HG03457 (cell line): ENCODE measurements around the gene TMEM178B.
"Not testable (repeated sequence)": the region's sequence is repeated elsewhere in the genome, so short reads cannot be mapped to it uniquely, and the experiment has no call there.

Experiments
- ATAC-seq: cut with Tn5 transposase; IDR thresholded peaks from one replicate; pipeline ENCODE4 v1.9.1; 2021; ENCODE audit warnings: moderate number of reproducible peaks; ENCODE audit not compliant: unreplicated experiment

Gene TMEM178B

DNA sequence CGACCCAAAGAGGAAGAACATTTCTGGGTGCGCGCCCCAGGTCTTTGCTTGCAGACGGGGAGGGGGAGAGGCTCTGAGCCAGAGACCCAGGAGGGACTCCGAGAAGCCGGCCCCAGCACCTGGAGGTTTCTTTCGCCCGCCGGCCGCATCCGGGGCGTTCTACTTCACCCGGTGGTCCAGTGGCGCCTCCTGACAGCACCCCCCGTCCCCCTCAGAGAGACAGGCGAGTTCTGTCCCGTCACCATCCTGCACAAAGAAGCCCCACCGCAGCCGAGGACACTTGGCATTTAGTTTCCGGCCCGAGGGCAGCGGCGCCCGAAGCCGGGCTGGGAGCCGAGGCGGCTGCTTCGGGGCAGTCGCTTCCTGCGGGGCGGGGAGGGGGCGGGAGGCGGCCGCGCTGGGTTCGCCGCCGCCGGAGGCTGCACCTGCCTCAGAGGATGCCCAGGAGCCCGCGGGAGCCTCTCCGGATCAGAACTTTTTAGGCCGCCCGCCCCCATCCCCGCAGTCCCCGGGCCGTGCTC lies at the start of gene TMEM178B:
TMEM178B (plus strand) TSS at position 424 of the 521 bp plus-strand sequence.
- ATAC-seq: no peak

DNA sequence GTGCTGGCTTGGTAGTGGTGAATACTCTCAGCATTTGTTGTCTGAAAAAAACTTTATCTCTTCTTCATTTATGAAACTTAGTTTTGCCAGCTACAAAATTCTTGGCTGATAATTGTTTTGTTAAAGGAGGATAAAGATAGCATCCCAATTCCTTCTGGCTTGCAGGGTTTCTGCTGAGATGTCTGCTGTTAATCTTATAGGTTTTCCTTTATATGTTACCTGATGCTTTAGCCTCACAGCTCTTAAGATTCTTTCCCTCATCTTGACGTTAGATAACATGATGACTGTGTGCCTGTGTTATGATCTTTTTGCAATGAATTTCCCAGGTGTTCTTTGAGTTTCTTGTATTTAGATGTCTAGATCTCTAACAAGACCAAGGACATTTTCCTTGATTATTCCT lies 49.2 kb upstream of the TMEM178B start:
- no peak for ATAC-seq

DNA sequence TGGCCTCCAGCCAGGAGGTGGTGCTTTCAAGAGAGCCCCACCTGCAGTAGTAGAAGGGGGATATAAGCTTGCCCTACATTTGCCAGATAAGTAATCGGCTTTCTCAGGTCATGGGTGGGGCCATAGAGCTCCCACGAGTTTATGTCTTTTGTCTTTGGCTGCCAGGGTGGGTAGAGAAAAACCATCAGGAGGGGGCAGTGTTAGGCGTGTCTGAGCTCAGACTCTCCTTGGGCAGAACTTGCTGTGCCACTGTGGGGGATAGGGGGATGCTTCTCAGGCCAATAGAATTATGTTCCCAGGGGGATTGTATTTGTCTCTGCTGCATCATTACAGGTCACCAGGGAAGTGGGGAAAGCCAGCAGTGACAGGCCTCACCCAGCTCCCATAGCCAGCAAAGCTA lies 46.8 kb upstream of the TMEM178B start:
- no peak for ATAC-seq

- ATAC-seq: no peak
These were observed 45.1 kb upstream of the TMEM178B start for GRCh38 chr7:141028767-141029166.

DNA sequence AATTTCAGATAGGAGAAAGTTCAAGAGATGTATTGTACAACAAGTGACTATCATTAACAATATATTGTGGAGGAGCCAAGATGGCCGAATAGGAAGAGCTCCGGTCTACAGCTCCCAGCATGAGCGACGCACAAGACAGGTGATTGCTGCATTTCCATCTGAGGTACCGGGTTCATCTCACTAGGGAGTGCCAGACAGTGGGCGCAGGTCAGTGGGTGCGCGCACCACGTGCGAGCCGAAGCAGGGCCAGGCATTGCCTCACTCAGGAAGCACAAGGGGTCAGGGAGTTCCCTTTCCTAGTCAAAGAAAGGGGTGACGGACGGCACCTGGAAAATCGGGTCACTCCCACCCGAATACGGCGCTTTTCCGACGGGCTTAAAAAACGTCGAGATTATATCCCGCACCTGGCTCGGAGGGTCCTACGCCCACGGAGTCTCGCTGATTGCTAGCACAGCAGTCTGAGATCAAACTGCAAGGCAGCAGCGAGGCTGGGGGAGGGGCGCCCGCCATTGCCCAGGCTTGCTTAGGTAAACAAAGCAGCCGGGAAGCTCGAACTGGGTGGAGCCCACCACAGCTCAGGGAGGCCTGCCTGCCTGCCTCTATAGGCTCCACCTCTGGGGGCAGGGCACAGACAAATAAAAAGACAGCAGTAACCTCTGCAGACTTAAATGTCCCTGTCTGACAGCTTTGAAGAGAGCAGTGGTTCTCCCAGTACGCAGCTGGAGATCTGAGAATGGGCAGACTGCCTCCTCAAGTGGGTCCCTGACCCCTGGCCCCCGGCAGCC lies 41.1 kb upstream of the TMEM178B start:
- not testable (repeated sequence) for ATAC-seq

GRCh38 chr7:141038100-141038499 lies 35.8 kb upstream of the TMEM178B start:
- ATAC-seq: not testable (repeated sequence)

DNA sequence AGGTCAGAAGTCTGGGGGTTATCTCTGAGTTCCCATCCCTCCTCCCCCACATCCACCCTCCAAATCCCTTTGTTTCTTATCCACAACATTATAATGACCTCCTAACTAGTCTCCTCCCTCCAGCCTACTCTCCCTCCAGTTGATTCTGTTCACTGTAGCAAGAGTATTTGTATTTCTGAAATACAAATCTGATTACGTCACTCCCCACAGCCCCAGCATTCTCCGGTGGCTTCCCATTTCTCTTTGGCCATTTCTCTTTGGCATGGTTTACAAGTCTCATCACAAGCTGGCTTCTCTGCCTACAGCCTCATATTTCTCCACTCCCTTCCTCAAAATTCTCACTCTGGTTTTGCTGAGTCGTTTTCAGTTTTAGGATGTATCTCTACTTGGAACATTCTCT lies 34.5 kb upstream of the TMEM178B start:
- ATAC-seq: no peak

- no peak for ATAC-seq
These were observed 31.4 kb upstream of the TMEM178B start for GRCh38 chr7:141042222-141043193.

DNA sequence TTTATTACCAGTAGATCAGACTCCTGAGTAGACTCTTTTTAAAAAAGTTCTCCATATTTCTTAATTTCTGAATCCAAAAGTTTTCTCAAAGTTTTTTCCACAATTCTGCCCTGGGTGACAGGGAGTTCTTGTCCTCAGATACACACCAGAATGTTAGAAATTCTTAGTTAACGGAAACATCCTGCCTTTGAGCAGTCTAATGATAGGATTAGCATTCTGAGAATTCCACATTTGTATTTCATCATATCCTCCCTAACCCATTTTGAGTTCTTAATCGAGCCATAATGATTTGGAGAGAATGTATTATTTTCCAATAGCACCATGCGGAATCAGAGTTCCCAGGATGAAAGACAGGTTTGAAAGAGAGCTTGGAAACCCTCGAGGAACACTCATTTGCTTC lies 30.2 kb upstream of the TMEM178B start:
- no peak for ATAC-seq

- ATAC-seq: no peak
These were observed 28.6 kb upstream of the TMEM178B start for GRCh38 chr7:141045126-141045841.

DNA sequence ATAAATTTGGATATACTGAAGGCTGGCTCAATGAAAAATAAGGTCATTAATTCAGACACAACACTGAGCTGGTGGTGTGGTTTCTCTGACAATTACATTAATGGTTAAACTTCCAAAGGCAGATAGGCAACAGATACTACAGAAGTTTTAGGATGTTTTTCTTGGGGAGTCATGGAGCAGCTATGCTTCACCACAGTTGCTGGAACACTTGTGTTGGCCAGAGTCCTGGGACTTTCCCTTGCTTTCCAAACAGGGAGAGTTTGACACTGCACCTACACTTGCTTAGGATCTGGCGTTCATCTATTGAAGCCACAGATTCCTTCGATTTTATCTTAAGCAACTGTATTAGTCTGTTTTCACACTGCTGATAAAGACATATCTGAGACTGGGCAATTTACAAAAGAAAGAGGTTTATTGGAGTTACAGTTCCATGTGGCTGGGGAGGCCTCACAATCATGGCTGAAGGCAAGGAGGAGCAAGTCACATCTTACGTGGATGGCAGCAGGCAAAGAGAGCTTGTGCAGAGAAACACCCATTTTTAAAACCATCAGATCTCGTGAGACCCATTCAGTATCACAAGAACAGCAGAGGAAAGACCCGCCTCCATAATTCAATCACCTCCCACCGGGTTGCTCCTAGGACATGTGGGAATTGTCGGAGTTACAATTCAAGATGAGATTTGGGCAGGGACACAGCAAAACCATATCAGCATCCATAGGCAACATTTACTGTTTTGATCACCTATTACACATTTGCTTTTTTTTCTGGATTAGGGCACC lies 27.8 kb upstream of the TMEM178B start:
- ATAC-seq: no peak

DNA sequence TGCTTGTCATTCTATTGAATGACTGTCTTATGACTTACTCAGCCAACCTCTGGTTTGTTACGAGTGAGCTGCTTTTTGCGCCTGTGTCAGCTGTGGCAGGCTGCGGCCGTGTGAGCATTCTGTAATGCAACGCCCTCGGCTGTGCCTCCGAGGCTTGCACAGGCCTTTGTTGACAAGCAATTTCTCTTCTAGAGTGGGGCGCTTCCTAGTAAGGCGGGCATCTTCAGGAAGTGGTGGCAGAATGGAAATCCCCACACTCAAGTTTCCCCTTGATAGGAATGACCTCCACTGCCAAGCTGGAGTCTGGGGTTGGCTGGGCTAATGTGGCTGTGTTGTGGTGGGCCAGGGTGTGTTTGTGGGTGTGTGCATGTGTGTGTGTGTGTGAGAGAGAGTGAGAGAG lies 20.2 kb upstream of the TMEM178B start:
- ATAC-seq: peak; percentile 81

DNA sequence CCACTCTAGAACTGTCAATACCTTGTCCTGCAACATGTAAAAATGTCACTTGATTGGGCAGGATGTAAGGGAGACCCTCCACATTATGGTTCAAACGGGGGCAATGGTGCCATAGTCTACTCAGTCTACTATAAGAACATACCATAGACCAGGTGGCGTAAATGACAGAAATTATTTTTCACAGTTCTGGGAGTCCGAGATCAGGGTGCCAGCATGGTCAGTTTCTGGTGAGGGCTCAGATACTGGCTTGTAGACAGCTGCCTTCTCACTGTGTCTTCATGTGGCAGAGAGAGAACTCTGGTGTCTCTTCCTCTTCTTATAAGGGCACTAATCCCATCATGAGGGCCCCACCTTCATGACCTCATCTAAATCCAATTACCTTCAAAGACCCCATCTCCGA lies 18.7 kb upstream of the TMEM178B start:
- ATAC-seq: no peak

- ATAC-seq: no peak
These were observed 16.1 kb upstream of the TMEM178B start for GRCh38 chr7:141057788-141058187.

- not testable (repeated sequence) for ATAC-seq
These were observed 6.0 kb upstream of the TMEM178B start for GRCh38 chr7:141067856-141068255.

- no peak for ATAC-seq
These were observed 2.5 kb upstream of the TMEM178B start for GRCh38 chr7:141071260-141071854.

DNA sequence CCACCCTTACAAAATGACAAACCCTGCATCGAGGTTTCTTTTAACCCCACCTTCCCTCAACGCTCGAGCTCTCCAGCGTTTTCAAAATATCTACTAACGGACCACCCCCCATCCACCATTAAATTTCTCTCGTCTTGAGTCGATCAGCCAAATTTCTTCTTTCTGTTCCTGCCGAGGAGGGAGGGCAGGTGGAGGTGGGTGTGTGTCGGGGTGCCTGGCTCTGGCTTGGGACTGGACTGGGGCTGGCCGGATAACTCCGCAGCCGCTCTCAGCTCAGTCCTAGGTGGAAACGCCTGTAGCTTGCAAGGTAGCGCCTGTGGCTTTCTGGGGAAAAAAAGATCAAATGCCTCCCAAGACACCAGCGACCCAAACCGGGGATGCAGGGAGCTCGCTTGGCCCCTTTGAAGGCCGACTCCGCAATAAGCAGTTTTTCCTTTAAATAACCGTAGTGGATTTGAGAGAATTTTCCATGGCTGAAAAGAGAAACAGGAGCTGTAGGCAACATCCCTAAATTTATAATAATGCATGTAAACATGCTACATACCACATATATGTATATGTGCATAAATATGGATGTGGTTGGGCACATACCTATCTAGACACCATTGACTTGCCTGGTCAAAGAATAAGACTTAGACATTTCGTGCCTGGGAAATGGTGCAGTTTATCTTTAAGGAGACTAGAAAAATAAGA lies 1.9 kb upstream of the TMEM178B start:
- no peak for ATAC-seq

- no peak for ATAC-seq
These were observed 1.2 kb upstream of the TMEM178B start for GRCh38 chr7:141072548-141073172.

DNA sequence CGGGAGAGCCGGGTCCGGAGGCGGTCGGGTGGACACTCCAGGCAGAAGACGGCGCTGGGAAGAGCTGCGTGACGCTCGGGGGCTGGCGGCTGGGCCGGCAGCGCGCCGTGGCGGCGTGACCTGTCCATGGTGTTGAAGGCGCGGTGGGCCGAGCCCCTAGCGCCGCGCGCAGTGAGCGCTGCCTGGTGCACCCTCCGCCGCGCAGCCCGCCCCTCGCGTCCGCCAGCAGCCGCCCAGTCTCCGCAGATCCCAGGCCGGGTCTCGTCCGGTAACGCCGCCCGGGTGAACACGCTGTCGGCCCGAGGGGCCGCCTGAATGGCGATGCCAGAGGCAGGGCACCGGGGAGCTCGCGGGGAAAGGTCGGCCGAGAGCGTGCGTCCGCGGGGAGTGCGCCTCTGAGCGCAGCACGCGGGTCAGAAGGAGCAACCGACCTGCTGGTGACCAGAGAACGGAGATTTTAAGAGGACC lies 657 bp upstream of the TMEM178B start:
- no peak for ATAC-seq
